ENCODE results near the gene ADI1.
"Not testable (repeated sequence)": the region's sequence is repeated elsewhere in the genome, so short reads cannot be mapped to it uniquely, and the experiment has no call there.

The ADI1 gene

DNA sequence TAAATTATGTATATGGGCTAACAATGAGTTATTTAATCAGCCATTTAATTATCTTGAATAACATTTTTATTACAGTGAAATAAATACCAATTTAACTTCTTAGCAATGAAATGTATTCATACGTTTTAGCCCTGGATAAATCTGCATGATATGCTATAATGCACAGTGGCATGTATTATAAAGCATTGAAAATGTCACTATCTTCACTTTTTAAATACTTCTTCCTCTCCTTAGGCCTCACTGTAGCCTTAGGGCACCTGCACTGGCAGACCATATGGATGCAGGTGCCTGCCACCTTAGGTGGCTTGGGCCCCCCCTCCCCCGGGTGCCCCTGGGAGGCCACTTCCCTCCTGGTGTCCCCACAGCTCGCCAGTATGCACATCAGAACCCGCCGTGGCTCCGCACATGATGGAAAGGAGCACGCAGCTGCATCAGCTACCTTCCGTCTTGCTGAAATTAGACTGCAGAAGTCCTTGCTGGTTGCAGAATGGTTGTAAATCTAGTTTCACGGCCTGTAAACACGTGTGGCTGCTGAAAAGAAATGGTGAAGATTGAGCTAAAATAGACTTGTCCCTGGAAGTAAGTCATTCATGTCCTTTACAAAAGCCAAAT, 56.7 kb downstream of the ADI1 start:
- no peak for DNase-seq (ENCODE audit: low read depth)

DNA sequence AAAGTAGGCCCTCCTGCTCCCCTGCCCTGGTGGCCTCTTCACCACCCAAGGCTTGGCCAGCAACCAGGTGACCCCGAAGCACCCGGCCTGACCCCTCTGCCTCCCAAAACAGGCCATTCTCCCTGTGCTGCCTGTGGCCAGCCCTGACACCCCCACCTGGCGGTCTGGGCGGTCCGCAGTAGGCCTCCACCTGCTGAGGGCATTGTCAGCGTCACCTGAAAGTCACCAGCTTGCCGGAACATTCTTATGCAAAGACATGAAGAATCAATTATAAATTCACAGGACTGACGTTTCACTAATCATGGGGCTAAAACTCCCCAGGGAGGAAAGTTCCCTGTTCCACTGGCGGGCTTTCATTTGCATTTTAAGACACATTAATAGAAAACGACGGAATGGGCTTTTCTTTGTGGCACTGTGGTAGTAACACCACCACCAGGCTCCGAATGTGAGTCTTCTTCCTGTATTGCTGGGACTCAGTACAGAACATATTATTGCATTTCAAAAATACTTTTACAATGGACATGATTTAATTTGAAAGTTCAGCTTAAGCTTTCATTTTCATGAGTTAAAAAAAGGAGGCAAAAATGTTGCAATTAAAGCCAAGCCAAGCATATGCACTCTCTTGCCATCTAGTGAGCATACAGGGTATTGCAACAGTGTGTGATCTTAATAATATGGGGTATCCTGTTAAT, 57.4 kb downstream of the ADI1 start:
- DNase-seq (ENCODE audit: low read depth), result no peak

DNA sequence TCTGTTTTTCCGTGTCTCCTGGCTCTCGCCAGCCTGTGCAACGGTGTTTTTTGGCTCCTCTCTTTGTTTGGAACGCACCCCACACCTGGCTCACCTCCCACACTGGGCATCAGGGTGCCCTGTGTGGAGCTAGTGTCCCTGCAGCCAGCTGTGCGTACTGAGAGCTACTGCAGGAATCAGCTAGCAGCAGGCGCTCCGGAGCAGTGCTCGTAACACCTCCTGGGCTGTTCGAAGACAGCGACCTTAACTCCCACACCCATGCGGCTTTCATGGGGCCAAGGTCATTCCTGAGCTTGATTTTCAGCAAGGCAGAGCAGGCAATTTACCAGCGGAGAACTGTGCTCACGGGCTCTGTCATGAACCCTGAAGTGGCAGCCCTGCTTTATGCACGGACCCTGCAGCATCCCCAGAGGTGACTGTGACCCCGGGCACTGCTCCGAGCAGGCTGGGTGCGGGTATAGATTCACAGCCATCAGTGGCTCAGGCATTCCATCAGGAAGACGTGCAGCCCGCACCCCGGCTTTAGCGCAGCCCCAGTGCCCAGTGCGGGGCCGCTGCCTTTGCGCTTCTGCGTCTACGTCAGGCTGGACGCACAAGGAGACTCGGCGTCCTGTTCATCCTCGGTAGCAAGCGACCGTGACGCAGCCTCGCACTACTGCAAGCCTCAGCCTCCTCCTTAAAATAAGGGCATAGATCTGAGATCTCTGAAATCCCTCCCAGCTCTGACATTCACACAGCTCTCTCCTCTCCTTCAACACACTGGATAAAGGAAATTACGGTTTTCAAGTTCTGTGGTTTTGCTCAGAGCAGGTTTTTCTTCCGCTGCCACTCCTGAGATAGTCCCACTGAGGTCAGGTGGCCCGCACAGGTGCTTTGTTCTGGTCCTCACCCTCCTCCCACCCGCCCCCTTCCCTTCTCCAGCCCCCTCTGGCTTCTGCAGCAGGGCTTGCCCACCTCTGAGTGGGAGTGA, 58.2 kb downstream of the ADI1 start:
- DNase-seq (ENCODE audit: low read depth), result no peak

DNA sequence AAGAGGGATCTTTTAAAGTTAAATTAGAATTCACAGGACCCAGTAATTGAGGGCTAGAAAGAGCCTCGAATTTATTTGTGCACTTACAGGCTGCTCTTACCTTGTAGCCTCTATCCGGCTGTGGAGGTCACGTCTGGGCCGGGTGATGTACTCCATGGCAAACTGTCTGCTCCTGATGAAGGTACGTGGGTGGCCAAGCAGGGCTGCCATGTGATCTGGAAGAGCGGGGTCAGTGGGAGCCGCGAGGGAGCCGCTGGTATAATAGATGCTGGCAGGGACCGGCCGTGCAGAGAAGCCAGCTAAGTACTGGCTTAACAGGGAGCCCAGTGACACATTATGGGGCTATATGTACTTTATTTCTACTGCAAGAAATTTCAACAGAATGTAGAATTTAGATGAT, 59.2 kb downstream of the ADI1 start:
- DNase-seq (ENCODE audit: low read depth), result no peak

DNA sequence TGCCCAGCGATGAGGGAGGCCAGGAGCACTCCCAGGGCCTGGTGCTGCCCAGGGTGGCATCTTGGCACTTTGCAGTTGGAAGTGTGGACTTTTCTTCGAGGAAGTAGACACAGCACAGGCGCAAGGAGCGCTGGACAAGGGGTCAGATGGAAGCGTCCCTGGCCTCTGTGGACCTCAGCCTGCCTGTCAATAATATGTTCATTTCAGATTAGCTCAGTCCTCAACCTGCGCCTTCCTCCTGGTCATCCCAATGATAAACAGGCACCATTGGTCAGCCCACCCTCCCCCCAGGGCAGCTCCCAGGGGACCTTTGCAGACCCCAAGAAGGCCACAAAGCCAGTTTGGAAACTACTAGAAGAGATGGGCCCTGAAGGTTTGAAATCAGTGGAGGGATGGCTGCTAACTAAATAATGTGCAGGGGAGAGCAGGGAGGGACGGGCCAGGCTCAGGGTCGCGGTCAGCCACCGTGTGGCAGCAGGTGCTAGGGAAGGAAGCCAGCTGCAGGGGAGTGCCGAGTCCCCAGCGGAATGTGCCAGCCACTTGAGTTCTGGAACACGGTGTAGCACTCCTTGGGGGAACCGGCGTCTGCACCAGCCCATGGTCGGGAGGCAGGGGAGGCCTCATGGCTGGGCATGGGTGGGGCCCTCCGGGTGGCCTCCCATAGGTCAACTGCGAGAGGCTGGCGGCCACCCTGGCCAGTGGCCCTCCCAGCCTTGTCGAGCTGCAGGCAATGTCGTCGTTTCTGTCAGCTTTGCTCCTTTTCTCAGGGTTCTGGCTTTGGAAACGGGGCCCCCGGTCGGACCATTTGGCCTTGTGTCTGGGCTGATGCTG, 59.9 kb downstream of the ADI1 start:
- no peak for DNase-seq (ENCODE audit: low read depth)

DNA sequence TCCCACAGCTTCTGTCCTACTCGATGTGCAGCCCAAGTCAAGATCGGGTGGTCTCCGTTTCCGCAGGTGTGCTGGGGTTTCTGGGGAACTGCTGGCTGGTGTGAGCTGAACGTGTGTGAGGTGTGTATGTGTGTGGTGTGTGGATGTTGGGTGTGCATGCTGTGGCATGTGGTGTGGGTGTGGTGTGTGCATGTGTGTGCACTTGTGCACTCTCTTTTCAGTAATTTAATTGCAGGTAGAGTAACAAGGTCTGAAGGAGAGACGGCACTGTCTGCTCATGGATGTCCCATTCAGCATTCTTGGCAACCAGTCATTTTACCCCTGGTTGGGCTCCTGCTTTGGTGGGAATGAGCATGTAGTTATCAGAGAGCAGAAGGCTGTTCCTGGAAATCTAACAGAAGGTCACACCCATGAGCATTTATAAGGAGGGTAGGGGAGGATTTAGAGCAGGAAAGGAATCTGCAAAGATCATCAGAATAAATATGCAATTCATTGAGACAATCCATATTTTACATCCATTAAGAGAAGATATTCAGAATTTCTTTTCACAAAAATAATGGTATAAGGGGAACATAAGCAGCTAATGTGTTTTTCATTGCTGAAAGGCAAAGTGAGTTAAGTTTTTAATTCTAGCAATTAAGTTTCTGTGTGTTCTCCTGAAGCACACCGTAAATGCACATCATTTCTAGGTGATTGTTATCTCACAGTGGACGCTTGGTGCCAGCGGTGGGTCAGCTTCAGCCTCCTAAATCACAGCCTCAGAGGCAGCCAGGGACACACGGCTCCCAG, 60.7 kb downstream of the ADI1 start:
- no peak for DNase-seq (ENCODE audit: low read depth)

DNA sequence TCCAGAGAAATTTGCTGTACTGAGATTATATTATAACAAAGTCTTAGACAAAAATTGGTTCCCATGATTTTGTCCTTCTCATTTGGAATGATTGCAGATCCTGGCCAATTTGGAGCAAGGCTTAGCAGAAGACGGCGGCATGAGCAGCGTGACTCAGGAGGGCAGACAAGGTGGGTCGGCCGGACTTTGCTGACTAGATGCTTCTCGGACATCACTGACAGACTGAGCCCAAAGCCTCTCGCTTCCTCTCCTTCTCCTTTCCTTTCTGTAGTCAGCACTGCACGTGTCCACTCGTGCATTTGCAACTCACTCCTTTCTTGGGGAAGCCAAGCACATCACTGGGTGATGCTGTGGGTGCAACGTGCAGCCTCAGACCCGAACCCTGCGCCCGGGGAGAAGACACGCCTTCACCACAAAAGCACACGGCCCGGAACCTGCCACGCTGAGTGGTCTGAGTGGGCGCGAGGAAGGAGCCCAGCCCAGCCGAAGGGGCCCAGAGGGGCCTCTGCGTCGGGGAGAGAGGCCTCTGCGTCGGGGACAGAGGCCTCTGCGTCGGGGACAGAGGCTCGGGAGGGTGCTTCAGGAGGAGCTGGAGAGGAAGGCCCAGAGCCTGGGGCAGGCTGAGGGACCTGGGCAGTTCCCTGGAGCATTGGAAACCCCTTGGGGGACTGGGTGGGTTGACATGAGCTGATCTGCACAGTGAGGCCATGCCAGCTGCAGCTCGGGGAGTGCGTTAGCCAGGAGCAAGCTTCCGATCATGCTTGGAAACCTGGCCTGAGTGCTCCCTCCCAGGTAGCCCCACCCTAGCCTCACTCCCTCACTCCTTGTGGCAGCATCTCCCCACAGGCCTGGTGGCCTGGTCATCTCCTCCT, 61.6 kb downstream of the ADI1 start:
- DNase-seq (ENCODE audit: low read depth), result no peak

DNA sequence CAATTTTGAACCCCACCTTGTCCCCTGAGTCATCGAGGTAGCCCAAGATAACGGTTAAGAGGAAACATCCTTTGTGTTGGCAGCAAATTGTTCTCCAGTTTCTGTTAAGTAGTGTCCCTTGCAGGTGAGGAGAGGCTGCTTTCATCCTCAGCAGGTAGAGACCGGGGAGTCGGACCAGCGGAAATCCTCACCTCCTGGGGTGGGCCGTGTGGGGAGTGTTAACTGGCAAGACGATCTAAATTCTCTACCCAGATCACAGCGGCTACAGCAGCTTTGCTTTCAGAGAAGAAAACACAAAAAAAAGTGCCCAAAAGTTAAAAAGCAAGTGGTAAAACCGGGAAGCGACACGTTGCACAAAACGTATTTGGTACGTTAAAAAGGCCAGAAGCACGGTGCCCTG, 63.2 kb downstream of the ADI1 start:
- DNase-seq (ENCODE audit: low read depth), result no peak

DNA sequence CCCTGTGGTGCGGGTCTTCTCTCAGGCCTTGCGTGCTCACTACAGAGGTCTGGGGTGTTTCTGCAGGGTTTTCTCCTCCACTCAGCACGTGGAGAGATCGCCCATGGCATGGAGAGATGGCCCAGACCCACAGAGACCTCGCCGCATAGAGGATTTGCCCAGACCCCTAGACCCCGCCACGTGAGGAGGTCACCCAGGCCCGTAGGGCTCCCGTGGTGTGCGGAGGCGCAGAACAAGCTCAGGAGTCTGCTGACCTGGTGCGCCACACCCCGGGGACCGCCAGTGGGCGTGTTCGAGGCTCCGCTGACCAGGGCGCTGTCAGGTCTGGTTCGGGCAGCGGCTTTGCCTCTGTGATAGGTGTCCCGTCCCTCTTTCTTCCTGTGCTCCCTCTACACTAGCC, 64.5 kb downstream of the ADI1 start:
- no peak for DNase-seq (ENCODE audit: low read depth)

DNA sequence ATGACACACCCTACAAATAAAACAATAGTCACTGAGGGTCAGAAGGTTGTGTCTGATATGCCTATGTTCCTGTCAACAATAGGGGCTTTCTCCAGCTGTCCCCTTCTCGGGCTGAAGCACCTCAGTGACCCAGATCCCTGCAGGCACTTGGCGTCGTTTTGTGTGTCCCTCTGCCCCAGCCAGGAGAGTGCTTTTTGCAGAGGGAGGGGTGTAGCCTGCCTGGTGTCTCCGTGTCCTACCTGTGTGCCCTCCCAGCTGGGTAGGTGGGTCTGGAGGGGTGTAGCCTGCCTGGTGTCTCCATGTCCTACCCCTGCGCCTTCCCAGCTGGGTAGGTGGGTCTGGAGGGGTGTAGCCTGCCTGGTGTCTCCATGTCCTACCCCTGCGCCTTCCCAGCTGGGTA, 65.3 kb downstream of the ADI1 start:
- DNase-seq (ENCODE audit: low read depth), result not testable (repeated sequence)

DNA sequence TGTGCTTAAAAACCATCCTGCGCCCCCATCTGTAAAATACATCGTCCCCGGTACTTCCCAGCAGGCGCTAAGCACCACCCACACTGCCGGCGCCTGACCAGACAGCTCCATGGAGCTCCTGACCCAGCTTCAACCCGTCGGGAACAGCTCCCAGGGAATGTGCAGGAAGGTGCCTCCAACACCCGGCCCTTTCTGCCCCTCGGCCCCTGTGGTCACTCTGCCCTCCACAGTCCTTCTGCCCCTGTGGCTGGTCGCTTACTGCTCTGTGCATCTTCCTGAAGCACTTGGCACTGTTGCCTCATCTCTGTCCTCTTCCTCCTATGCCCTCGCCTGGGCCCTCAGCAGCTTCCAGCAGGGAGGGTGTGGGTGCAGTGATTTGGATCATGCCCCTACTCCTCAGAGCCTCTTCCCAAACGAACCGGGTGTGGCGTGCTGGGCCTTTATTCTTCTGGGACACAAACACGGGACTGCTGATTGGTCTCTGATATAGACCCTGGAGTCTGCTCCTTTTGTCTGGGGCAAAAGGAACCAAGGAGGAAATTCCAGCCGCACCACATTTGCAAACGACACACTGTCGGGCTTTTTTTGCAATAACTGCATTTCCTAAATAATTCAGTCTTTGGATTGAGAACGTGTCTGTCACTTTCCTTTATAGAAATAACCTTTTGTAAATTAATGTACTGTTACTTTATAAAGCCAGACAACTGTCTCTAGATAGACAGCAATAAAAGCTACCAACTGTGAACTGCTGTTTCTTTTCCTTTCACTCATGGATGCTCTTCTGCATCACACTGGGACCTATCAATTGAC, 65.9 kb downstream of the ADI1 start:
- no peak for DNase-seq (ENCODE audit: low read depth)

DNA sequence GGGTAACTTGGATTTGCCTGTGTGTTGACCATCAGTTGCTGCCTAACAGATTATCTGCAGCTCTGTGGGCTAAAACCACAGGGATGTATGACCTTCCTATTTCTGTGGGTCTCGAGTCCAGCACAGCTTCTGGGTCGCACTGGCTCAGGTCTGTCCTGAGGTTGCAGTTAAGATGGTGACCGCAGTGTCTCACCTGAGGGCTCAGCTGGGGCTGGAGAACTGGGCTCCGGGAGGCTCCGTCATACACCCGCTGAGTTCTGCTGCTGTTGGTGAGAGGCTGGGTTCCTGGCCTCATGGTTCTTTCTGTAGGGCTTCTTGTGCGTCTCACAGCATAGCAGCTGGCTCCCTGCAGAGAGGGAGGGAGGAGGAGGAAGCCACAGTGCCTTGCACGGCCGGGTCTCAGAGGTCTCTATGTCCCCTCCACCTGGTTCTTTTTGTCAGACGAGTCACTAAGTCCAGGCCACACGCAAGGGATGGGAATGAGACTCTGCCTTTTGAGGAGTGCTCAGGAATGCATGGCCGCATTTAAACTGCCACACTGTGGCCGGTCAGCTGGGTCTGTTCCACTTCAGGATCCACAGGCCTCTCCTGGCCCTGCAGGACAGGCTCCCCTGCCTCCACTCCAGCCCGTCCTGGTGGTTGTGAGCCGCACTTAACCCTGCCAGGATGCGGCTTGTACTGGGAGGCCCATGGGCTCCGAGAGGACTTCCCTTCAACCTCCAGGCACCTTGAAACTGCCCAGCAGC, 67.2 kb downstream of the ADI1 start:
- no peak for DNase-seq (ENCODE audit: low read depth)

DNA sequence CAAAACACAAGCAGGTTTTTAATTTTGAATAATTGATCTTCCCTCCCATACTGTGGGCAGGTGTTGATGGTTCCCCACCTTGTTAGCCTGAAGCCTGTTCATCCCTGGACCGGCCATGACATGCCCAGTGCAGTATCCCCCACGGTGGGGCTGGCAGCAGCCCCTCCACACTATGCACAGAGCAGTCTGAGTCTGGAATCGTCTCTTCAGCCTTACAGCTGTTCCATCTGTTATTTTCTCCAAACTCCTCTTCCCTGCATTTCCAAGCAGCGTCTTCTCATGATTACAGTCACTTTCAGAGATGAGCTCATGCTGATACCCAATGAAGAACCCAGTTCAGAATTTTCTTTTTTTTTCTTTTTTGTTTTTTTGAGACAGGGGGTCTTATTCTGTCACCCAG, 68.2 kb downstream of the ADI1 start:
- no peak for DNase-seq (ENCODE audit: low read depth)

DNA sequence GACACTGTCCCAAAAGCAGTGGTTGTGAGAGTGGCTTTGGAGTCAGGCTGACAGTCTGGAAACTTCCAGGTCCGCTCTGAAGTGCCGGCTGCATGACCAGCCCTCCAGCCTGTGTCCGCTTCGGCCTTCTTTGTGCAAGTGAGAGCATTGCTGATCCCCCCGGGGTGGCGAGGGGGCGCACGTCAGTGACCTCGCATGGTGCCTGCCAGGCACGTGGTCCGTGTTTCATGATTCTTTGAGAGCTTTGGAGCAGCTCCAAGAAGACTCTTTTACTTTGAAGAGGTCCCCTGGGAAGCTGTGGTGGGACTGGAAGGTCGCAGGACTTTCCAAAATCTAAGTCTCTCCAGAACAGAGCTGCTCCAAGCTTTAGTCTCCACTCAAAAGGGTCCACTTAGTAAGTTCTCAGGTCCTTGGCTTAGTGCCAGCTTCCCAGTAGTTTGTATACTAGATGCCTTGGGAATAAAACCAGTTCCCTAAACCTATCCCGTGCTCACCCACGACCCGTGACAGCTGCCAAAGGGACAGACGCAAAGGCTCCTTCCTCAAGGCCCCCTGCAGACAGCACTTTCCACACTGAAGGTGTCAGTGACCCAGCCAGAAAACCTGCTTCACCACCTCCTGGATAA, 68.8 kb downstream of the ADI1 start:
- DNase-seq (ENCODE audit: low read depth), result no peak

DNA sequence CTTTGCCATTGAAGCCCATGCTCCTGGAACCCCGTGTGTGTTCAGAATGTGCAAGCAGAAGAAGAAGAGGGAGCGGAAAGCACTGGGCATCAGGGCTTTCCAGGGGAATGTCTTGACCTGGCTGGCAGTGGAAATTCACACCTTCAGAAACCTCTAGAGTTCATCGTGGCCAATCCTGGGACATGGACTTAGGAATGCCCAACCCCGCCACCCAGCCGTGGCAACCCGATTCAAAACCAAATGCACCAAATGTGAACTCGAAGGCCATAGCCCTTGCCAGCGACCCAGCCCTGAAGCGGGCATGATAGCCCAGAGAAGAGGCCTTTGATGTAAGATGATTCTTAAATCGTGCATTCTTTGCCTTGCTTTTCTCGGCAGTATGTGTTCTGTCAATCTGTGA, 69.4 kb downstream of the ADI1 start:
- no peak for DNase-seq (ENCODE audit: low read depth)

DNA sequence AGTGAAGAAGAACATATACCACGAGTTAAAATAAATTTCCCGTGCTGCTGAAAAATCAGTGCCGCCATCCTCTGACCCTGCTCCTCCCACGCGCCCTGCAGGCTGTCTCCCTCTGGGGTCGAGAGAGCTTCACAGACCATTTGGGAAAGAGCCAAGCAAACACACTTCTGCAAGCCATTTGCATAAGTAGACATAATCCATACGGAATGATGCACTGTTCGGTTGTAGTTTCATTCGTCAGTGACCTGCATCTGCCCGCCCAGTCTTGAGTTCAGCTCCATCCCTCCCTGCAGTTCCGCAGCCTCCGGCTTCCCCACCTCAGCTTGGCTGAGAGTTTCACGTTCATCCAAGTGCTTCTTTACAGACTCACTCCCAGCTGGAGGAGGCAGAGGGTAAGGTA, 70.2 kb downstream of the ADI1 start:
- DNase-seq (ENCODE audit: low read depth), result no peak

DNA sequence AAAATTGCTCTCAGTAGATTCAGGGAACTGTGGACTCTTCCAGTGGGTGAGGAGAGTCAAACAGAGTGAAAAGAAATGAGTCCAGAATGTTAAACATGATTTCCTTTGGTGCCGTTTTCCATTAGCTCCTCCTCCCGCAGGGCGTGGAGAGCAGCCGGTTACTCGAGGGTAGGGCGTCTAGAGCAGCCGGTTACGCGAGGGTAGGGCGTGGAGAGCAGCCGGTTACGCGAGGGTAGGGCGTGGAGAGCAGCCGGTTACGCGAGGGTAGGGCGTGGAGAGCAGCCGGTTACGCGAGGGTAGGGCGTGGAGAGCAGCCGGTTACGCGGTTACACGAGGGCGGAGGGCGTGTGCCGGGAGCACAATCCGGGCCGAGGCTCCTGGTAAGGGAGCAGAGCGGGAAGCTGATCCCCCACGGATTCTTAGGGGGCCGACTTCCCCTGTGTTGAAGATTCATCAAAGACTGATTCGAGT, 70.9 kb downstream of the ADI1 start:
- not testable (repeated sequence) for DNase-seq (ENCODE audit: low read depth)

DNA sequence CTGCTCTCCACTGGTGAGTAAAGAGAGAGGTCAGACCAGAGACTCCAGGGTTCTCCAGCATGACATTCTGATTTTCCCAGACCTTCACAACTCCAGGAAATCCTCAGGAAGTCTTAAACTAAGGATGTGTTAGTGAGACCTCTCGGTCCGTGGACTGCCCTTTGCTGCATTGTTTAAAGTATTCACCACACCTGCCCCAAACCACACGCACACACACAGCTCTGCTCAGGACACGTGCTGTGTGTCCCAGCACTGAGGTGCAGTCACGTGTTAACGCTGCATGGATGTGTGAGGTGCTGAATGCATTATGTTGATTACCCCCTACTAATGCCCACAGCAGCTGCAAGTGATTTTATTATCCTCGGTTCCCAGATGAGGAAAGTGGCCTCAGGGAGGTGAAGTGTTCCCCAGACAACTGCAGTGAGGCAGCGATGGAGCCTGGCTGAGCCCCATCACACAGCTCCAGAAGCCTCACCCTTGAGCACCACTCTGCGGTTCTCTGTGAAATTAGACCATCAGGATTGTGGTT, 71.5 kb downstream of the ADI1 start:
- no peak for DNase-seq (ENCODE audit: low read depth)
